HG02981 (cell line): ENCODE results near the gene EDN2.

ENCODE experiments used
- ATAC-seq: cut with Tn5 transposase; IDR thresholded peaks from one replicate; pipeline ENCODE4 v1.9.1; 2021; ENCODE audit warnings: mild to moderate bottlenecking, moderate library complexity; ENCODE audit not compliant: unreplicated experiment

EDN2 gene

GRCh38 chr1:41442697-41443251, 41.7 kb downstream of the EDN2 start:
- ATAC-seq: no peak

- ATAC-seq: no peak
Measured at GRCh38 chr1:41440321-41441085, 44.0 kb downstream of the EDN2 start.

- ATAC-seq: no peak
Measured at GRCh38 chr1:41439234-41439633, 45.2 kb downstream of the EDN2 start.

- no peak for ATAC-seq
Measured at GRCh38 chr1:41438711-41439110, 45.8 kb downstream of the EDN2 start.

GRCh38 chr1:41437011-41437355, 47.5 kb downstream of the EDN2 start:
- no peak for ATAC-seq

GRCh38 chr1:41436281-41437010, 48.0 kb downstream of the EDN2 start:
- no peak for ATAC-seq

GRCh38 chr1:41435570-41436178, 48.8 kb downstream of the EDN2 start:
- no peak for ATAC-seq

GRCh38 chr1:41434748-41435449, 49.6 kb downstream of the EDN2 start:
- no peak for ATAC-seq

- ATAC-seq: no peak
Measured at GRCh38 chr1:41434306-41434705, 50.2 kb downstream of the EDN2 start.

- ATAC-seq: no peak
Measured at GRCh38 chr1:41433501-41433900, 51.0 kb downstream of the EDN2 start.

- no peak for ATAC-seq
Measured at GRCh38 chr1:41432481-41433280, 51.8 kb downstream of the EDN2 start.

GRCh38 chr1:41431490-41432350, 52.8 kb downstream of the EDN2 start:
- ATAC-seq: no peak

GRCh38 chr1:41430582-41430981, 53.9 kb downstream of the EDN2 start:
- no peak for ATAC-seq

GRCh38 chr1:41430069-41430468, 54.4 kb downstream of the EDN2 start:
- ATAC-seq: no peak

GRCh38 chr1:41429641-41430035, 54.8 kb downstream of the EDN2 start:
- ATAC-seq: no peak
